ENCODE results near the gene CD44. TPM values are rescaled to one million over a fixed set of nuclear protein-coding genes. Genes with fewer than 3 reads are reported as not detected.
A peak's percentile ranks its signal among the peaks of the same experiment; 100 is the strongest.

CD44 gene
- total RNA-seq, 4 donors from 2014 or later = 135 to 636 (median 397) TPM

GRCh38 chr11:35214226-35214770 is 75.3 kb downstream of the CD44 start:
- H3K4me3 ChIP-seq = no peak overlapping the region
- no peak for TF ChIP-seq POLR2A (IDR thresholded peaks at IDR 0.05)
- no peak for TF ChIP-seq CTCF (IDR thresholded peaks at IDR 0.05)
- intact Hi-C loops (cut with DNase I; ENCODE audit: low total_unique reads) = no loop called here
- no peaks in the 10 kb centered on the region for H3K27me3 ChIP-seq
- no peaks in the 10 kb centered on the region for H3K4me1 ChIP-seq
- no peak for DNase-seq
- peak overlapping the region in 1 of 2 donors; percentile 16 for H3K27ac ChIP-seq
- no peaks in the 10 kb centered on the region for H3K9me3 ChIP-seq
- H3K36me3 ChIP-seq = no peaks in the 10 kb centered on the region

- no peaks in the 10 kb centered on the region for H3K4me1 ChIP-seq
- intact Hi-C loops (cut with DNase I; ENCODE audit: low total_unique reads) = no loop called here
- no peaks in the 10 kb centered on the region for H3K9me3 ChIP-seq
- H3K4me3 ChIP-seq = no peak overlapping the region
- no peak for TF ChIP-seq CTCF (IDR thresholded peaks at IDR 0.05)
- TF ChIP-seq POLR2A (IDR thresholded peaks at IDR 0.05) = no peak
- peak overlapping the region in 1 of 2 donors; percentile 16 for H3K27ac ChIP-seq
- no peaks in the 10 kb centered on the region for H3K27me3 ChIP-seq
- no peaks in the 10 kb centered on the region for H3K36me3 ChIP-seq
- DNase-seq = no peak
These were observed 75.8 kb downstream of the CD44 start for GRCh38 chr11:35214792-35215193.

GRCh38 chr11:35215945-35216344 is 77.0 kb downstream of the CD44 start:
- no peak overlapping the region for H3K4me3 ChIP-seq
- peak overlapping the region; percentile 3 to 37 for H3K27ac ChIP-seq
- intact Hi-C loops (cut with DNase I; ENCODE audit: low total_unique reads) = no loop called here
- H3K4me1 ChIP-seq = no peaks in the 10 kb centered on the region
- no peaks in the 10 kb centered on the region for H3K36me3 ChIP-seq
- no peaks in the 10 kb centered on the region for H3K27me3 ChIP-seq
- no peak for DNase-seq
- TF ChIP-seq POLR2A (IDR thresholded peaks at IDR 0.05) = no peak
- TF ChIP-seq CTCF (IDR thresholded peaks at IDR 0.05) = no peak
- H3K9me3 ChIP-seq = no peaks in the 10 kb centered on the region

GRCh38 chr11:35216962-35217678 is 78.1 kb downstream of the CD44 start:
- TF ChIP-seq CTCF (IDR thresholded peaks at IDR 0.05) (no peak), POLR2A (IDR thresholded peaks at IDR 0.05) (no peak)
- no peaks in the 10 kb centered on the region for H3K4me1 ChIP-seq
- peak overlapping the region; percentile 7 to 9 for H3K27ac ChIP-seq
- no peak for DNase-seq
- no peaks in the 10 kb centered on the region for H3K36me3 ChIP-seq
- intact Hi-C loops (cut with DNase I; ENCODE audit: low total_unique reads) = no loop called here
- H3K9me3 ChIP-seq = no peaks in the 10 kb centered on the region
- H3K27me3 ChIP-seq = no peaks in the 10 kb centered on the region
- H3K4me3 ChIP-seq = no peak overlapping the region

- Histone ChIP-seq H3K4me3 (no peak overlapping the region), H3K9me3 (no peaks in the 10 kb centered on the region), H3K27me3 (no peaks in the 10 kb centered on the region), H3K36me3 (no peaks in the 10 kb centered on the region), H3K4me1 (no peaks in the 10 kb centered on the region), H3K27ac (peak overlapping the region in 1 of 2 donors; percentile 1)
- intact Hi-C loops (cut with DNase I; ENCODE audit: low total_unique reads) = no loop called here
- TF ChIP-seq CTCF (IDR thresholded peaks at IDR 0.05) (no peak), POLR2A (IDR thresholded peaks at IDR 0.05) (no peak)
- no peak for DNase-seq
These were observed 80.0 kb downstream of the CD44 start for GRCh38 chr11:35218956-35219355.

Measured in uterus (tissue), 4 donors.